CD14-positive monocyte (primary cell): ENCODE results near the gene WNT7A. TPM values are rescaled to one million over a fixed set of nuclear protein-coding genes. Genes with fewer than 3 reads are reported as not detected.

Source experiments
- DNase-seq, 3 donors: peaks; one replicate each; pipeline ENCODE4 v3.0.0-alpha.2; 2011 to 2022
- H2AFZ ChIP-seq: 2 replicates; pipeline ENCODE4 v1.6.0; 2012; ENCODE audit warnings: mild to moderate bottlenecking, low read depth, low read length, inconsistent platforms; ENCODE audit not compliant: insufficient read depth, poor library complexity, severe bottlenecking
- H3K27ac ChIP-seq, 2 donors: 1 replicate in 1 of 2; 2 replicates in 1 of 2; pipeline ENCODE4 v1.5.1; 2012 to 2013; ENCODE audit warnings: low read length in 2 of 2, control low read depth in 1 of 2, inconsistent platforms in 1 of 2, low read depth in 1 of 2, mild to moderate bottlenecking in 1 of 2
- H3K27me3 ChIP-seq, 2 donors: one replicate each; pipeline versions ENCODE4 v1.6.0 to v1.6.1; 2011 to 2013; ENCODE audit warnings: low read length in 2 of 2; ENCODE audit not compliant: control insufficient read depth in 2 of 2, insufficient read depth in 2 of 2
- H3K36me3 ChIP-seq, 2 donors: replicated peaks in 1 of 2; 1 replicate in 1 of 2; 2 replicates in 1 of 2; pipeline versions ENCODE4 v1.5.1 to v1.6.1; 2012 to 2013; ENCODE audit warnings: low read length in 2 of 2, control low read depth in 1 of 2, inconsistent platforms in 1 of 2, mild to moderate bottlenecking in 1 of 2; ENCODE audit not compliant: insufficient read depth in 2 of 2, control insufficient read depth in 1 of 2
- H3K4me1 ChIP-seq, 2 donors: 1 replicate in 1 of 2; 2 replicates in 1 of 2; pipeline versions ENCODE4 v1.5.1 to v1.6.1; 2012 to 2013; ENCODE audit warnings: low read length in 2 of 2, control low read depth in 1 of 2, inconsistent platforms in 1 of 2, mild to moderate bottlenecking in 1 of 2, moderate library complexity in 1 of 2; ENCODE audit not compliant: insufficient read depth in 2 of 2, control insufficient read depth in 1 of 2
- H3K4me2 ChIP-seq: replicated peaks from 2 replicates; pipeline ENCODE3; 2012; ENCODE audit warnings: low read length, moderate library complexity, mild to moderate bottlenecking; ENCODE audit not compliant: poor library complexity, severe bottlenecking; ENCODE audit errors: extremely low read depth
- H3K4me3 ChIP-seq, 3 experiments: fragments of 200-600 bp in 1 of 3; sonication (generic) in 1 of 3; replicated peaks in 1 of 3; 1 replicate in 2 of 3; 2 replicates in 1 of 3; pipeline ENCODE4 v1.5.1; 2011 to 2013; ENCODE audit warnings: low read length in 3 of 3, mild to moderate bottlenecking in 3 of 3, control low read depth in 2 of 3, low read depth in 2 of 3, inconsistent platforms in 1 of 3, moderate library complexity in 1 of 3
- H3K79me2 ChIP-seq: 2 replicates; pipeline ENCODE4 v1.6.0; 2012; ENCODE audit warnings: mild to moderate bottlenecking, control low read depth, inconsistent platforms, low read length, moderate library complexity; ENCODE audit not compliant: insufficient read depth
- H3K9ac ChIP-seq: 2 replicates; pipeline ENCODE4 v1.6.0; 2017; ENCODE audit warnings: low read length, mild to moderate bottlenecking; ENCODE audit not compliant: insufficient read depth, poor library complexity, severe bottlenecking
- H3K9me3 ChIP-seq, 2 donors: replicated peaks in 1 of 2; 1 replicate in 1 of 2; 2 replicates in 1 of 2; pipeline versions ENCODE4 v1.5.1 to v1.6.1; 2012 to 2013; ENCODE audit warnings: low read length in 2 of 2, control low read depth in 1 of 2; ENCODE audit not compliant: control insufficient read depth in 1 of 2, insufficient read depth in 1 of 2
- H4K20me1 ChIP-seq: 2 replicates; pipeline ENCODE4 v1.6.0; 2012; ENCODE audit warnings: mild to moderate bottlenecking, low read length, control low read depth, moderate library complexity; ENCODE audit not compliant: insufficient read depth
- H3K27ac Mint-ChIP-seq, 7 donors: one replicate each; pipeline ENCODE4 v1.8.0; 2020; ENCODE audit warnings: mild to moderate bottlenecking in 7 of 7, mixed read lengths in 7 of 7, moderate library complexity in 6 of 7, inconsistent platforms in 2 of 7
- H3K27me3 Mint-ChIP-seq, 3 donors: one replicate each; pipeline ENCODE4 v1.8.0; 2021 to 2022; ENCODE audit warnings: low read depth in 3 of 3, mild to moderate bottlenecking in 3 of 3, mixed read lengths in 3 of 3, moderate library complexity in 3 of 3, inconsistent platforms in 1 of 3
- H3K36me3 Mint-ChIP-seq, 2 donors: one replicate each; pipeline ENCODE4 v1.8.0; 2020; ENCODE audit warnings: mixed read lengths in 2 of 2, inconsistent platforms in 1 of 2, mild to moderate bottlenecking in 1 of 2
- H3K4me1 Mint-ChIP-seq: one replicate; pipeline ENCODE4 v1.8.0; 2020; ENCODE audit warnings: mild to moderate bottlenecking, mixed read lengths
- H3K4me3 Mint-ChIP-seq, 2 donors: one replicate each; pipeline ENCODE4 v1.8.0; 2020; ENCODE audit warnings: mild to moderate bottlenecking in 2 of 2, mixed read lengths in 2 of 2, moderate library complexity in 1 of 2
- H3K9me3 Mint-ChIP-seq, 7 donors: one replicate each; pipeline ENCODE4 v1.8.0; 2020 to 2022; ENCODE audit warnings: mixed read lengths in 7 of 7, mild to moderate bottlenecking in 6 of 7, moderate library complexity in 6 of 7, inconsistent platforms in 2 of 7
- CTCF ChIP-seq: fragments of 200-600 bp; IDR thresholded peaks from one replicate; pipeline ENCODE4 v1.8.0; 2022; ENCODE audit warnings: antibody characterized with exemption, mild to moderate bottlenecking
- WGBS: methylation state at CpG from one replicate; pipeline ENCODE4 v1.1.5; 2013; ENCODE audit warnings: missing lambda C conversion rate; ENCODE audit not compliant: insufficient coverage; 5-methylcytosine and 5-hydroxymethylcytosine counted together
- intact Hi-C, 2 donors: fragments of 100-400 bp; cut with micrococcal nuclease; formaldehyde crosslinking; loops; one replicate each; pipeline versions ENCODE4 v1.15.0 to v1.15.1; 2023
- polyA plus RNA-seq, 3 donors: library from polyadenylated mRNA; depleted of rRNA in 1 of 3; unstranded in 2 of 3; stranded (reverse) in 1 of 3; fragments of 300-500 nt in 2 of 3; fragments of >200 nt in 1 of 3; fragmentation: Illumina TruSeq in 2 of 3; gene quantifications; 1 replicate in 2 of 3; 2 replicates in 1 of 3; pipeline ENCODE4 v1.2.3, GENCODE V29; 2012 to 2021

The WNT7A gene
- polyA plus RNA-seq, 3 donors = not detected

- Mint-ChIP-seq H3K27me3 (peaks cover 6 to 16% (median 8%) of the 10 kb centered on the region in 3 donors), H3K4me1 (no peaks in the 10 kb centered on the region), H3K36me3 (no peaks in the 10 kb centered on the region), H3K27ac (no peak overlapping the region), H3K9me3 (peaks cover 0 to 1% (median 0%) of the 10 kb centered on the region in 7 donors), H3K4me3 (no peak overlapping the region)
- intact Hi-C loops = no loop called here
- DNase-seq = no peak
- Histone ChIP-seq H3K4me2 (no peak overlapping the region), H3K27ac (no peak overlapping the region), H3K27me3 (peaks cover 0 to 4% of the 10 kb centered on the region in 2 donors), H3K9me3 (no peaks in the 10 kb centered on the region), H3K4me3 (no peak overlapping the region), H2AFZ (no peak overlapping the region), H3K9ac (no peak overlapping the region), H3K4me1 (no peaks in the 10 kb centered on the region), H4K20me1 (no peaks in the 10 kb centered on the region), H3K36me3 (no peaks in the 10 kb centered on the region), H3K79me2 (no peaks in the 10 kb centered on the region)
- TF ChIP-seq CTCF = no peak
- 82% methylated on average over 6 of the region's 9 CpGs for WGBS
Measured at GRCh38 chr3:13792051-13792490, 87.8 kb downstream of the WNT7A start.

- Mint-ChIP-seq H3K4me1 (no peaks in the 10 kb centered on the region), H3K4me3 (no peak overlapping the region), H3K9me3 (peaks cover 0 to 1% (median 0%) of the 10 kb centered on the region in 7 donors), H3K27ac (no peak overlapping the region), H3K36me3 (no peaks in the 10 kb centered on the region), H3K27me3 (peaks cover 4 to 10% (median 6%) of the 10 kb centered on the region in 3 donors)
- no peaks in the 10 kb centered on the region for H3K4me1 ChIP-seq
- H3K4me2 ChIP-seq = no peak overlapping the region
- no peak for DNase-seq
- H2AFZ ChIP-seq = no peak overlapping the region
- 73% methylated on average over 7 of the region's 14 CpGs for WGBS
- no peak for TF ChIP-seq CTCF
- H3K4me3 ChIP-seq = no peak overlapping the region
- no peak overlapping the region for H3K27ac ChIP-seq
- no peaks in the 10 kb centered on the region for H3K79me2 ChIP-seq
- no peaks in the 10 kb centered on the region for H4K20me1 ChIP-seq
- no peaks in the 10 kb centered on the region for H3K9me3 ChIP-seq
- no peak overlapping the region for H3K9ac ChIP-seq
- H3K27me3 ChIP-seq = peaks cover 0 to 4% of the 10 kb centered on the region in 2 donors
- intact Hi-C loops = no loop called here
- no peaks in the 10 kb centered on the region for H3K36me3 ChIP-seq
Measured at GRCh38 chr3:13791198-13792050, 88.4 kb downstream of the WNT7A start.
